Esophagus mucosa (tissue), 1 donor: ENCODE data around the gene EPN2. TPM values are rescaled to one million over a fixed set of nuclear protein-coding genes. Genes with fewer than 3 reads are reported as not detected.
A peak's percentile ranks its signal among the peaks of the same experiment; 100 is the strongest.

ENCODE experiments used
- ATAC-seq: fragments of 200-7000 bp; cut with Tn5 transposase; one replicate; pipeline ENCODE4 v1.9.1; 2020
- total RNA-seq: library from RNA; stranded (reverse); gene quantifications from one replicate; pipeline ENCODE4 v1.2.4, GENCODE V29; 2023
- donor health status: DM: yes; HTN: yes; CAD: no.

The EPN2 gene
- total RNA-seq, 1 donor from 2014 or later = 68.3 TPM

DNA sequence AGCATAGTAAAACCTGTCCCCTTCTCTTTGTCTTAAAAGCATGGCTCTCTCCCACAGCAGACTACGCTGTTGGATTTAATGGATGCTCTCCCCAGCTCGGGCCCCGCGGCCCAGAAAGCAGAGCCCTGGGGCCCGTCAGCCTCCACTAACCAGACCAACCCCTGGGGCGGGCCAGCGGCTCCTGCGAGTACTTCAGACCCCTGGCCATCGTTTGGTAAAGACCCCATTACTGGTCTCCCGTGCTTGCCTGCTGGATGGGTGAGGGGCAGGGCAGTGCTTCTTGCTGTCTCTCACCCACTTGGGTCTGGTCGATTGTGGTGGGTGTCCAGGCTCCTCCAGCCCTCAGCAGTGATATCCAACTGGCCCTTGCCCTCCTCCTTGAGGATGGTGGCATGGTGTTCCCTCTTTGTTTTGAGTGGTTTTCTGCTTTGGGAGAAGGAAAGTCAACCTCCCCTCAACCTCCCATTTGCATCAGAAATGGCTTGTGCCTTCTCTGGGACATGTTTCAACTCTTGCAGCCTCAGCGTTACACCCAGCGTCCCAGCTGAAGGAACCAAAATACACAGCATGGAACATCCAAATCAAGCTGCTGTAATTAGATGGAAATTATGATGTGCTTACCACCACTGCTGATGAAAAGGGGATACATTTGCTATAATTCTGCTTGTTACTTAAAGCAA lies 76.0 kb downstream of the EPN2 start:
- no peak for ATAC-seq

DNA sequence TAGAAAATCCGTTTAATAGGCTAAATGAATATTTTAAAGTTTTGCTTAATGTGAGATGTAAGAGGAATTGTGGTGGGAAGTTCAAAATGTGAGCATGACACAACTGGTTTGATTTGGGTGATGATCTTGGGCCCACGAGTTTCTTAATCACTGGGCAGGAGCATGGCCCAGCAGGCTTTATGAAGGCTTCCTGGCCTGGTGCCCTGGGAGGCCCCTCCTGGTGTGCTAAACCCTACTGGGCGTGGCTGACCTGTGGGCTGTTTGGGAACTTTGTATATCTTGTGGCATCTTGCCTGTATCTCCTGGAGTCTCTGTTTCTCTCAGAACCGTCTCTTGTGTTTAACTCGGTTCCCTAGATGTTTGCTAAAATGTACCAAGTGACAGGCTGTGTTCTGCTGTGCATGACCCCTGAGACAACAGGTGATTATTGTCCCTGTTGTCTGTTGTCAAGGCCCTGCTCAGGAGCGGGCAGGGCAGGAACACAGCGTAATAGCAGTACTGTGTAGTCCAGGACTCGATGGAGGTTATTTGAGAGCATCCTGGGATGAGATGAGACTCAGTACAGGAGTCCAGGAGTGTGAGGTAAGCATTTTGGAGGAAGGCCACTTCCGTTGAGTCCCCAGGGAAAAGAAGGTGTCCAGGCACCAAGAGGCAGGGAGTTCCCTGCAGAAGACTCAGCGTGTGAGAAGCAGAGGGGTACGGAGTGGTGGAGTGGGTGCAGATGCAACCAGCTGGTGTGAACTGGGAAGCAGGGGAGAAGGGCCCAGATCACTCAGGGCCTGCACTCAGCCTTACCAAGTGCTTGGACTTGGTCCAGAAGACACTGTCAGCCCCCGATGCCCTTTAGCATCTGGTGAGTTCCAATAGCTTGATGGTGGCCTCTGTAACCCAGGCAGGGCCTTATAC lies 76.8 kb downstream of the EPN2 start:
- peak; percentile 57 for ATAC-seq

GRCh38 chr17:19315104-19315503 lies 77.9 kb downstream of the EPN2 start:
- ATAC-seq = no peak

DNA sequence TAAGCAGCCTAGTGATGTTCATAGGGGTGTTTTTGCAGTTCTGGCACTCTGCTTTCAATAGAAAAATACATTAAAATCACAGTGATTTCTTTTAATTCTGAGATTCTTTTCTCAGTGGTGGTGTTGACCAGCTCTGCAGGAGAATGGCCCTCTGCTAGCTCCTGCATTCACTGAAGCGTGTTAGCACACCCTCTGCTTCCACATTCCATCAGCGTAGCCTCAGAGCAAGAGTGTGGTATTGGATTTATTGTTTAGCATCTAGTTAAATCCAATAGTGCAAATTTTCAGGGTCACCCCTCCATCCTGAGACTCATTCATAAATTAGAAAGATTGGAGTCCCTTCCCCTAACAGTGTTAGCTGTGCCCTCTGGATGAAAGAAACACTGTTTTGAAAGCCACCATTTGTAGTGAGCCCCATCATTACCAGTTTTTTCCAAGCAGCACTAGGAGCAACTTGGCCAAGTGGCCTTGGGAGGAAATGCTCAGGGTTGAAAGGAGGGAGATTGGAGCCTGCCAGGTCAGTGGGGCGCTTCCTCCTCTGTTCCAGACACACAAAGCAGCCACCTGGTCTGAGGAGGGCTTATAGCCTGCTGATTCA lies 79.7 kb downstream of the EPN2 start:
- ATAC-seq = no peak

DNA sequence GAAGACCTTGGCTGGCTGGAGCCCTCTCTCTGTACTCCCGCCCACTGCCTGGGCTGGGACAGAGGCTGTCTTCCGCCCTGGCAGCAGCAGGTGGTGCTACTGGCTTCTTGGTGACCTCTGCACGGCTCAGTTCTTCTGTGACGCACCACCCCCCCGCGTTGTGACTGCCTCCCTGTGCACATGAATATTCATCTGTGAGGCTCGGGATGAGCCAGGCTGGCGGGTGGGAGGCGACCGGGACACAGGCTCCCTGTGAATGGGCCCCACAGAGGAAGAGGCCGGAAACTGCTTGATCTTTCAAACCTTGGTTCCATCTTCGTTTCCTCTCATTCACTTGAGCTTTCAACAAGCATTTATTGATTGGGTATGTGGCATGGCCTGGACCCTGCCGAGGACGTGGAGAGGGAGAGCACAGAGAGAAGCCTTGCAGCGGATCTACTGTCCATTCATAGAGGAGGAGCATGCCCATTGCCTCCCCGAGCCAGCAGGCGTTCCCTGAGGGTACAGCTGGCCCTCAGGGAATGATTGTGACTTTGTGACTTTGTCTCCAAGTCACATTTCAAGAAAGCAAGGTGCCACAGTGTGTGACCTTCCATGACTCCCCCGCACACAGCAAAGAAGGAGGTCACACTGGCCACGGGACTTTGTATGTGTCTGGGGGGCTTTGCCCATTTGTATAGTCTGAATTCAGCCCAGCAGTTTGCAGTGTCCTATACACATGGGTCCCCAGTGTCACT lies 80.4 kb downstream of the EPN2 start:
- ATAC-seq = peak; percentile 55

- ATAC-seq = no peak
Observed at GRCh38 chr17:19318611-19319010, 81.4 kb downstream of the EPN2 start.

DNA sequence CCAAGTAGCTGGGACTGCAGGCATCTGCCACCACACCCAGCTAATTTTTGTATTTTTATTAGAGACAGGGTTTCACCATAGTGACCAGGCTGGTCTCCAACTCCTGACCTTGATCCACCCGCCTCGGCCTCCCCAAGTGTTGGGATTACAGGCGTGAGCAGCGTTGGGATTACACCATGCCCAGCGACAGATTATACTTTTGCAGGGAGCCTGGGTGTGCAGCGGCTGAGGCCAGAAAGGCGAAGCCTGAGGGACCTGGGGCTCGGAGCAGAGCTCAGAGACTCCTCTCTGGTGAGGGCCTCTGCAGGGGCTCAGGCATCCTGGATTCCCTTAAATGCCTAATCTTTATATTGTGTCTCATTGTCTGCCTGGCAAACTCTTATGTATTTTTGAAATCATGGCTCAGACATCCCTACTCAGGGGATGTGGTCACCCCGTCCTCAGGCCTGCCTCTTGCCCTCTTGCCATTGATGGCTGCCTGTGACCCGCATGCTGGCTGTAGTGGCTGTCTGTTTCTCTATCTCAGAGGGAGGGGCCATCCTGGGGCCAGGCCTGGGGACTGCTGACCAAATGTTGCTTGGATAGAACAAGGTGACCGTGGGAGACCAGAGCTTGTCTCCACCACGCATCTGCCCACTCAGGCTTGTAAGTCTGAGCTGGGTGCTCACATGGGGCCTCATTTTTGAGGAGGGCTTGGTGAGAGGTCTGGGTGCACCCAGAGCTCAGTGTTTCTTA lies 82.8 kb downstream of the EPN2 start:
- no peak for ATAC-seq

GRCh38 chr17:19320876-19321275 lies 83.7 kb downstream of the EPN2 start:
- peak; percentile 6 for ATAC-seq

DNA sequence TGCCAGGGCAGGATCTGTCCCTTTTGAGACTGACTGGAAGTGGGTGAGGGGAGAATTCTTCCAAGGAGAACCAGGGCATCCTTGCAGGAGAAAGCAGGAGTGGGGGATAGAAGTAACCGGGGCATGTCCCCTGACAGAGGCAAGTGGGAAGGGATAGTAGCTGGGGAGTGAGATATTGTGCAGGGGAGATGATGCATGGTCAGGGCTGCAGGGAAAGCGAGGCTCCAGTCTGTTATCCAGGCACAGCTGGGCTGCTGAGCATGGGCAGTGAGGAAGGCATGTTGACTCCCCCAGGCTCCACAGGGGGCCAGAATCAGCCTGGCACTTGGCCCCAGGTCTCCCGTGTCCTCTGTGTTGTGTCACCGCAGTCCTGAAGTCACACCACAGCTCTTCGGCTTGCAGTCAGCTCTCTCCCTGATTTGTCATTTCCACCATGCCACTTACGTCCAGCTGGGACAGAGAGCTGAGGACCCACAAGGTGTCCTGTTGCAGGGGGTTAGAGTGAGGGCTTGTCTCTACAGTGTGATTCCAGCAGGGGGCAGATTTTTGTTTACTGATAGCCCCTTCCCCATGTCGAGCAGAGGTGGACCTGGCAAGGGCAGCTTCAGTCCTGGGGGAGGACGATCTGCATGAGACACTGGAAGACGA lies 84.4 kb downstream of the EPN2 start:
- no peak for ATAC-seq

DNA sequence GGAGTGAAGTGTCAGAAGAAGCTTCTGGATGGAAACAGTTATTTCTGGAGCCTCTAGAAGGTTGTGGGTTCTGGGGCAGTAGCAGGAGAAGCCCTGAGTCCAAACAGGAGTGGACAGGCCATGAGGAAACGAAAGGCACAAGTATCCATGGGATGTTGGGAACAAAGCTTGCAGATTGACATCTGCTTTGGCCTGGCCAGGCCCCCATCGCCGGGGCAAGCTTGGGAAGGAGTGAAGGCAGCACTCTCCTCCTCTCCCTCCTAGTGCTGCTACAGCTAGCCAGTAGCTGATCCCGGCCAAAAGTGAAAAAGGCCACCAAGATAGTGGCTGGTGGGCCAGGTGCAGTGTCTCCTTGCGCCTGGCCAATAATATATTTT lies 85.0 kb downstream of the EPN2 start:
- ATAC-seq = no peak

DNA sequence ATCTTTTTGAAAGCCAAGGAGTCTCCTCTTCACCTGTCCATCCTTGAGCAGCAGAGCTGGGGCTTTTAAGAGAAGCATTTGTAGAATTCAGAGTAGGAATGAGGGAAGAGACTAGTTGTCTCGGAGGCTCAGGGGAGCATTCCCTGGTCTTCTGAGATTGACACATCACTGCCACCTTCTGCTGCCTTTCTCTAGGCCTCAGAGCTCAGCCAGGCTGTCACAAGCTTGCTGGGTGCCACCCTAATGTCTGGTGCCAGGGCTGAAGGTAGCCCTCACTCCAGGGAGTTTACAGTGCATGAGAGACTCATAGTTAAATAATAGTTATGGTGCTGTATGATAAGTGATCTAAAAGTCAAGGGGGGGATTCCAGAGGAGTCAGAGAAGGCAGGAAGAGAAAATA lies 85.7 kb downstream of the EPN2 start:
- no peak for ATAC-seq

GRCh38 chr17:19325542-19325941 lies 88.4 kb downstream of the EPN2 start:
- ATAC-seq = no peak

DNA sequence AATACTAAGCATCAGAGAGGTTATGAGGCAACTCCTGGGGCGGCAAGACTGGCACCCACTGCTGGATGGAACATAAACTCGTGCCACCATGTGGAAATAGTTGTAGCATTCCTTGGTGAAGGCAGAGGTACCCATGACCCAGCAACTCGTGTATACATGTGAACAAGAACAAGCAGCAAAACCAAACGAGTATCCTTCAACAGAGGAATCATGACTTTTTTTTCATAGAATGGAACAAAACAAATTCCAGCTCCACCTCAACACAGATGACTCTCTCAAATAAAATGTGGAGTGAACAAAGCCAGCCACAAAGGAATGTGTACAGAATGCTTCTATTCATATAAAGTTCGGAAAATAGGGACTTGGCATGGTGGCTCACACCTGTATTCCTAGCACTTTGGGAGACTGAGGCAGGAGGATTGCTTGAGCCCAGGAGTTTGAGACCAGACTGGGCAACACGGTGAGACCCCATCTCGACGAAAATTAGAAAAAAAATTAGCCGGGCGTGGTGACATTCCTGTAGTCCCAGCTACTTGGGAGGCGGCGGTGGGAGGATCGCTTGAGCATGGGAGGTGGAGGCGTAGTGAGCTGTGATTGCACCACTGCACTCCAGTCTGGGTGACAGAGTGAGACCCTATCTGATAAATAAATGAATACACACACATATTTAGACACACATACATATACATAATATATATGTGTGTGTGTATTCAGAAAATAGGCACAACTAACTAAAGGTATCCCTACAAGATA lies 90.0 kb downstream of the EPN2 start:
- ATAC-seq = peak; percentile 24

GRCh38 chr17:19328441-19329061 lies 91.4 kb downstream of the EPN2 start:
- ATAC-seq = no peak

DNA sequence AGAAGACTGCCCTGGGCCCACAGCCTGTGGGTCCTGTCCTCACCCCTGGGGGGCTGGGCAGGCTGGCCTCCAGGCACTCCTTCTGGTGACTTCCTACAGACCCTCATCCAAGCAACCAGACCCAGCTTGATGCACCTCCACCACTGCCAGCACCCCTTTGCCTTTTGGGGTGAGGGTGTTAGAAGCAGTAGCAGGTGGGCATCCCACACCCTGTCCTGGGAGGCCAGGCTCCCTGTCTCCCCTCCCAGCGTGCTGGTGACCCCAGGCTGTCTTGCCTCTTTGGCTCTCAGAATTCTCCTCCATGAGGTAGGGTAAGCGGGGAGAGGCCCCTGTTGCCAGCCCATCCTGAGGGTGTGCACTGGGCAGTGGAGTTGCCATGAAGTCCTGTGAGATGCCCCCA lies 92.0 kb downstream of the EPN2 start:
- ATAC-seq = no peak

- ATAC-seq = no peak
Observed at GRCh38 chr17:19329839-19330238, 92.7 kb downstream of the EPN2 start.

DNA sequence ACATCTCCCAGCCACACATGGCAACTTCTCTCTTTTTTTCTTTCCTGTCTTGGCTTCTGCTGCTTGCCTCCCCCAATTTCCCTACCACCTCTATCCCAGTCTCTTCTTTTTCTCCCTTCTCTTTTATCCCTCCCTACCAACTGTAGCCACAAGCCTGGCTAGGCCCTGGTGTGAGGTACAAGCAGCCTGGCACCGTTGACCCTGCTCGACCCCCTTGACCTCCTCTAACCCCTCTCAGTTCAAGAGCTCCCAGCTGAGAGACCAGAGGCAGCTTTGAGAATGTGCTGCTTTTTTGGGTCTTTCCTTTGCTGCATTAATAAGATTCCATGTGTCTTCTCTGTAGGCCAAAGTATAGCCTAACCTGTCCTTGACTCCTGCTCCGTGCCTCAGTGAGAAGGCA lies 93.1 kb downstream of the EPN2 start:
- ATAC-seq = no peak

DNA sequence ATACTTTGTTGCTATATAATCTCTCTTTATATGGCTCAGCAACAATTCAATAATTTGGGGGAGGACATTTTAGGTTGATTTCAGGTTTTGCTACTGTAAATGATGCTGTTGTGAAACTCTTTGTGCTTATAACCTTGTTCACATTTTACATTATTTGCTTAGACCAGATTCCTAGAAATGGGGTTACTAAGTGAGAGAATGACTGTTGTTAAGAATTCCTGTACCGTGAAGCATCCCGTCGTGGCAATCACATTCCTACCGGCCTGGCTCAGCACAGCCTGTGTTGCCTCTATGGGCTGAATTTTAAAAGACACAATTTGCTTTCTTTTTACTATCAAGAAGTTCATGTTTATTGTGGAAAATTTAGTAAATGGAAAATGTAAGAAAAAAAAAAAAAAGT lies 94.0 kb downstream of the EPN2 start:
- ATAC-seq = no peak

GRCh38 chr17:19331543-19332245 lies 94.5 kb downstream of the EPN2 start:
- no peak for ATAC-seq
